Superior temporal gyrus (tissue), 1 donor: ENCODE results near the gene SPATA13.

Experiments used
- DNase-seq: peaks from one replicate; pipeline ENCODE4 v3.0.0-alpha.2; 2016; ENCODE audit errors: extremely low spot score

Gene SPATA13

DNA sequence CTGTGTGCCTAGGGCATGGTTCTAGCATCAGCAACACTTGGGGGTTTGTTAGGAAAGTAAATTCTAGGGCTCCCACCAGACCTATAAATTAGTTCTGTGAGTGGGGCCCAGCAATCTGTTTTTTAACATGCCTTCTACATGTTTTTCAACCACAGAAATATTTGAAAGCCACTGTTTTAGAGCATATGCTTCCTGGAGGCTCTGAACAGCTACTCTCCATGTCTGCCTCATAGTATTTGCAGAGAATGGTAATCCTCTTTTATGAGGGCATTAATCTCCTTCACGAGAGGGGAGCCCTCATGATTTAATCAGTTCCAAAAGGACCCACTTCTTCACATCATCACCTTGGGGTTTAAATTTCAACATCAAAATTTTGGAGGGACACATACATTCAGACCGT is 6.0 kb downstream of the SPATA13 start:
- no peak for DNase-seq

DNA sequence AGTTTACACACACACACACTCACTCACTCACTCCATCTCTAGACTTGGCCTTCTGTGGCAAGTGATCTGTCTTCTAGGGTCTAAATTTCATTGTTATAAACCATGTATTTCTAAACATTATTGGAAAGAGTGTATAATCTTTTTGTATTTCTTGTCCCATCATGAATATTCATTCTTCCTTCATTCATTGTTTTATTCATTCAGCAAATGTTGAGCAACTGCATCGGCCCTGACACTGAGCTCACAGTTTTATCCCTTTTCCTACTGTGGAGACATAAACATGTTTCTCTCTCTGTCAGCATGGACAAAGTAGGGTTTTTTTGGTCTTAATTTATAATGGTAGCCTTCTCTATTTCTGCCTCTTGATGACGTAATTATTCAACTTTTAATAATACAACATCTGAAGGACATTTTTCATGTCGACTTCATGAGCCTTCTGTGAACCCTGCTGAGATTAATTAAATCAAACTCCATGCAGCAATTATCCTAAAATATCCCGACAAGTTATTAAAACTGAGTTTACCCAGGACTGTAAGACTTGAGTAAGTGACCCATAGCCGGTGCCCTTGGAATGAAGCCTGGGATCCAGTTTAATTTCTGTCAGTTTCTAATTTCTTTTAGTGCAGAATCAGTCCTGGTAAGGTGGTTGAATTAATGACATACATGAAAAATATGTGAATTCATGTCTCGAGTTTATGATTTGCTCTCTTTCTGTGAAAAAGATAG is 7.3 kb downstream of the SPATA13 start:
- peak; percentile 65 for DNase-seq

GRCh38 chr13:24168392-24168750 is 7.9 kb downstream of the SPATA13 start:
- peak; percentile 45 for DNase-seq

GRCh38 chr13:24168979-24169378 is 8.5 kb downstream of the SPATA13 start:
- DNase-seq: no peak

DNA sequence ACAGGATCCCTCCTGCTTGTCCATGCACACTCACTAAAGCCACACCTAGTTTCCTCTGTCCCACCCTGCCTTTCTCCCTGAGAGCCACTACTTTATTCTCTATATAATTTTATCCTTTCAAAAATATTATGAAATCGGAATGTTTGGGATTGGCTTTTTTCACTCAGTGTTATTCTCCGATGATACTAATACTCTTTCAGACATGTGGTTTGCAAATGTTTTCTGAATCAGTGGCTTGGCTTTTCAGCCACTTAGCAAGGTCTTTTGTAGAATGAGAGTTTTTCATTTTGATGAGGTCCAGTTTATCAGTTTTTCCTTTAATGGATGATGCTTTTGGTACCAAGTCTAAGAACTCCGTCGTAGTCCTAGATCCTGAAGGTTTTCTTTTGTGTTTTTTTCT is 11.6 kb downstream of the SPATA13 start:
- DNase-seq: no peak

GRCh38 chr13:24173795-24174194 is 13.3 kb downstream of the SPATA13 start:
- DNase-seq: no peak

GRCh38 chr13:24175847-24176246 is 15.3 kb downstream of the SPATA13 start:
- no peak for DNase-seq

DNA sequence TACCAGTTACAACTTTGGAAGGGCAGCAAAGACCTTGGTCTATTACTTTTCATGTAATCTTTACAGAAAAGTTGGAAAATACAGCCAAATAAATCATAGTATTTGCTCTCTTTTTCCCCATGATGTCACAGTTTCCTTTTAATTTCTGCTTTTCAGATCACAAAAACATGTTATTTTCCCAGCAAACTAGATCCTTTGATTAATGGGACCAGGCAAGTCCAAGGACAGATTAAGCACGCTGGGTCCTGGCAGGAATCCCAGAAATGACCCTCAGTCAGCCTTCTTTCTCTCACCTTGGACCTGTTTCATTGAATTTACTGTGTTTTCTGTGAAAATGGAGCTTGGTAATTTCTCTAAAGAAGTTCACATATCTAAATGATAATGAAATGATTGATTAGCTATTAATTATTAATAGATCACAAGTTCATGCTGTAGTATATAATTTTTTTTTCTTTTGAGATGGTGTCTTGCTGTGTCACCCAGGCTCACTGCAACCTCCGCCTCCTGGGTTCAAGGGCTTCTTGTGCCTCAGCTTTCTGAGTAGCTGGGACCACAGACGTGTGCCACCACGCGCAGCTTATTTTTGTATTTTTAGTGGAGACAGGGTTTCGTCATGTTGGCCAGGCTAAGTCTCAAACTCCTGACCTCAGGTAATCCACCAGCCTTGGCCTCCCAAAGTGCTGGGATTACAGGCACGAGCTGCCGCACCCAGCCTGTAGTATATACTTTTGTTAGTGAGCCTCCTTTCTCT is 16.0 kb downstream of the SPATA13 start:
- DNase-seq: no peak

DNA sequence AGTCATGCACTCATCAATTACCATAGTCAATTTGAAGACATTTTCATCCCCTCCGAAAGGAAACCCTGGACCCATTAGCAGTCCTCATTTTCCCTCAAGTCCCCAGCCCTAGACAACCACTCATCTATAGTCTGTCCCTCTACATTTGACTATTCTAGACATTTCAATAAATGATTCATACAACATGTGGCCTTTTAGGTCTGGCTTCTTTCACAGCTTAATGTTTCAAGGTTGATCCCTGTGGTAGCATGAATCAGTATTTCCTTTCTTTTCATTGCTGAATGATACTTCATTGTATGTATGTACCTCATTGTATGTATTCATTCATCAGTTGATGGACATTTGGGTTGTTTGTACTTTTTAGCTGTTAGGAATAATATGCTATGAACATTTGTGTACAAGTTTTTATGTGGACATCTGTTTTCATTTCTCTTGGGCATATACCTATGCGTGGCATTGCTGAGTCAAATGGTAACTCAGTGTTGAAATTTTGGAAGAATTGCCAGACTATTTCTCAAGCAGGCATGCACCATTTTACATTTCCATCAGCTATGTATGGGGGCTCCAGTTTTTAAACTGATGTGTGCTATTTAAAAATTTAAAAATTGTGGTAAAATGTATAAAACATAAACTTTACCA is 18.4 kb downstream of the SPATA13 start:
- no peak for DNase-seq

GRCh38 chr13:24179486-24179850 is 18.9 kb downstream of the SPATA13 start:
- DNase-seq: no peak

DNA sequence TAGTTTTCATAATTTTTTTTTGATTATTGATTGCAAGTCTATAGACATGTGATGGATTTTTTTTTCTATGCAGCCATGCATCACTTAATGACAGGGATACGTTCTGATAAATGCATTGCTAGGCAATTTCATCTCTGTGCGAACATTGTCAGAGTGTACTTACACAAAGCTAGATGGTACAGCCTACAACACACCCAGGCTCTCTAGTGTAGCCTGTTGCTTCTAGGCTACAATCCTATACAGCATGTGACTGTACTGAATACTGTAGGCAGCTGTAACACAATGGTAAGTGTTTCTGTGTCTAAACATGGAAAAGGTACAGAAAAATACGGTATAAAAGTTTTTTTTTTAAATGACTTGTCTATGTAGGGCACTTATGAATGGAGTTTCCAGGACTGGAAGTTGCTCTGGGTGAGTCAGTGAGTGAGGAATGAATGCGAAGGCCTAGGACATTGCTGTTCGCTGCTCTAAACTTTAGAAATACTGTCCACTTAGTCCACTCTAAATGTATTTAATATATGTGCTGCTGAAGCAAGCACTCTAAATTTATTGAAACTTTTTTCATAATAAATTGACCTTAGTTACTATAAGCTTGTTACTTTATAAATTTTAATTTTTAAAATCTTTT is 20.3 kb downstream of the SPATA13 start:
- no peak for DNase-seq

GRCh38 chr13:24181991-24182702 is 21.6 kb downstream of the SPATA13 start:
- DNase-seq: no peak

DNA sequence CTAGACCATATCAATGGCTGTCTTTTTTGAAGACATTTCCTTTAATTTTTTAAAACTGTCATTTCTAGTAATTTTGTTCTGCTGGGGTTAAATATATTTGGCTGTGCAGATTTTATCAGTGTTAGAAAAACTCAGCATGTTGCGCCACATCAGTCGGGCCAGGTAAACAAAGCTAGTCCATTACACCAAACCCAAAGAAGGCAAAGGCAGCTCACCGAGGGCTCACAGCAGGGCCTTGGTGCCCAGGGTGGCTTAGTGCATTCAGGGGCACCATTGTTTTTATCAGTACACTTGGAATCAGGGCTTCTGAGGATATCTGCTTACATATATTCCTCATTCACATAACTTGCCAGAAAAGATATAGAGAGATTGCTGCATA is 22.2 kb downstream of the SPATA13 start:
- DNase-seq: no peak

DNA sequence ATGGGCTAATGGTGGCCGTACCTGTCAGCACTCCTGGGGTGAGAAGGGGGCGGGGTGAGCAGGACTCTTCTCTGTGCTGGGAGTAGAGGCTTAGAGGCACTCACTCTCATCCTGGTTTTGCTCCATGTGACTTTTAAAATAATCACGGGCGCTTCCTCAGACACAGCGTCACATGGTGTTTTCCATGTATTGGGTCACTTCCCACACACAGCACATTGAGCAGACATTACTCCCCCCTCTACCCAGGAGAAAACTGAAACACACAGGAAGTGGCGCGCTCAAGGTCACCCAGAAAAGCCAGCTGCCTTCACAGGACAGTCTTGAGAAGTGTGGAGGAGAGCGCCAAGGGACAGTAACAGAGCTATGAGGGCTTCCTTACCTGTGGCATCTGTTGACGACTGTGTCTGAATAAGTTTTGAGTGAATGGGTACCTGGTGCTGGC is 23.2 kb downstream of the SPATA13 start:
- DNase-seq: no peak

DNA sequence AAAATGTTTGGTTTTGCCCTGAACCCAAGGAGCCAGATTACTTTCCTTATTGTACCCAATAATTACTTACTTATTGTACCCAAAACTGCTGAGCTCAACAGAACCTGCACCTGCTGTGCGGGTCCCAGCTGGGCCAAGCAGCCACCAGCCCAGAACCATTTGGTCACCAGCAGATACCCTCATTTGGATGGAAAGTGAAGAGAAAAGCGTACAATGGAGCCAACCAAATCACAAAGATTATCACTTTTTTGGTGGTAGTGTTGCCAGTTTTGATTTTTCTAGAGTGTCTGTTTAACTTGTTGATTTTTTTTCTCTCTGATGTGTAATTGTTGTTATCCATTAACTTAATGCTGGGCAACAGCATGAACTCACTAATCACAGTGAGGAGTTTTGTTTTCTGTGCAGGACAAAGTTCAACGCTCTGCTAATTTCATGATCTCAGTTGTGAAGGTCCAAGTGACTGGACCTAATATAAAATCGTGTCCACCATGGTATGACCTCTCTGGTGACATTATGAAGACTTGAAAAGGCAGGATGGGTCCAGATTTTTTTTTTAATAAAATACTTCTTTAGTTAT is 23.8 kb downstream of the SPATA13 start:
- no peak for DNase-seq

DNA sequence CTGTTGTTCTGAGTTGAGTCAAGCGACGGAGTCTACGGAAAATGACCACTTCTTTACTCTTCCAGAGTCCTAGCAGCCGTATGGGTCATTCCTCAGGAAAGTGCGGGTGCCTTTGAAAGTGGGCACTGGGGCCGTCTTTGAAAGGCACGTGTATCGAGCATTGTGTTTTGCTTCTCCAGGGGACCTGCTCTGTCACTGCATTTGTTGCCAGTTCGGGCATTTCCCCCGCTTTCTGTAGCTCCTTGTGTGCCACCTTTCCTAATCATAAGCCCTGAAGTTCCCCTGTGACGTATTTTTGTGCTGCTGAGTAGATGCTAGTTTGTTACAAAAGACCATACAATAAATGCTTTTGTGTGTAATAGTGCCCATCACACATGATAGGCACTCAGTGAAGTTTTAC is 24.4 kb downstream of the SPATA13 start:
- no peak for DNase-seq

DNA sequence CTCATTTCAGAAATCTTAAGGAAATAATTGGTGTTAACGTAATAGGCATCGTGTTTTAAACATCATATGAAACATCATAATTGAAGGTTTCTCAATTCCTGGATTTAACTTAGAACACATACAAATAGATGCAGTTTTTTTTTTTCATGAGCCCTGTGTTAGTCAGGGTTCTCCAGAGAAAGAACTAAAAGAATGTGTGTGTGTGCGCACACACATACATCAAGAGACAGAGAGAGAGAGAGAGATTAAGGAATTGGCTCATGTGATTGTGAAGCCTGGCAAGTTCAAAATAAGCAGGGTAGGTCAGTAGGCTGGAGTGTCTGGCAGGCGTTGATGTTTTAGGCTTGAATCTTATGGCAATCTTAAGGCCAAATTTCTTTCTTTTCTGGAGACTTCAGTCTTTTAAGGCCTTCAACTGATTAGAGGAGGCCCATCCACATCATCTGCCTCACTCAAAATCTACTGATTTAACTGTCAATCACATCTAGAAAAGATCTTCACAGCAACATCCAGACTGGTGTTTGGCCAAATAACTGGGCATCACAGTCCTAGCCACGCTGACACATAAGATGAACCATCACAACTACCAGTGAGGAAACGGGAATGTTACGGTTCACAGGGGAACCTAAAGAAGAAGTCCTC is 25.2 kb downstream of the SPATA13 start:
- DNase-seq: no peak

DNA sequence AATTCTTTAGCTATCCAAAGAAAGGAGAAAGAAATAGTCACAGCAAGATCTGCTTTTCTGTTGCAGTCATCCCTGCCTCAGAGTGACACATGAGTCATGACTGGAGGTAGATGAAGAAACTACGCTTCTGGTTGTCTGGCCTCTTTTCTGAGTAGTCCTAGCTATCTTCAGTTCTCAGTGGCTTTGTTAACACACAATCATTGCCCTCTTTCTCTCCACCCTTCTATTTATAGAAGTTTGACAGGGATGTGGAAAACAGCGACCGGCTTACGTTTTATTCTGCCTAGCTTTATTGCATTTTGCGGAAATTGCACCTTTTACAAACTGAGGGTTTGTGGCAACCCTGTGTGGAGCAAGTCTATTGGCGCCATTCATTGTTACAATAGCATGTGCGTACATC is 26.7 kb downstream of the SPATA13 start:
- no peak for DNase-seq

DNA sequence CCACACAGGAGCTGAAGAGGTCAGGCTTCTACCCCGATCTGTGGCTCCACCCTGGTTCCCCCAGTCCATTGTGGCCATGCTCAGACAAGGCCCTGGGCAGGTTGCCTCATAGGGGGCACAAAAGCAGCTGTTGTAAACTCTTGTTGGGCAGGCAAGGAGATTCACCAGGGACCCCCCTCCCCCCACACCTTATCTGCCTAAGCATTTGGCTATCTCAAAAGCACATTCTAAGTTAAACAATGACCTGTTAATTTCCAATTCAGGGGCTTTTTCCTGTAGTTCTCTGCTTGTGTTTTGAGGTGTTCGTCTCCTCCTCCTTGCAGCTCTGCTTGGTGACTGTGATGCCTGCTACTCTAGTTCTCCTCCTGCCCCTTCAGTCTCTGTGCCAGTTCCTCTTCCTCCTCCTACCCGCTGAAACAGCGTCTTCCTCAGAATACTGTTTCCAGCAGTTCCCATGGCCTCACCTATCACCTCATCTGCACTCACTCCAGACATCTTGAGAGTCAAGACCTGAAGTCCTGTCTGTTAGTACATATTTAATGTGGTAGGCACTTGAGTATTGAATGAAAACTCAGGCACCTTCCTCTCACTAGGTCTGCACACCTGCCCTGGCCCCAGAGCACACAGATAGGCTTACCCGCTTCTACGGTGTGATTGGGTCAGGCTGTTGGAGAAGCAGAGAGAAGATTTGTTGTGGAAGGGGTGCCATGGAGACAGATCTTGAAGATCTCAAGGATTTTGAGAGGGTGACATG is 31.7 kb downstream of the SPATA13 start:
- DNase-seq: no peak

DNA sequence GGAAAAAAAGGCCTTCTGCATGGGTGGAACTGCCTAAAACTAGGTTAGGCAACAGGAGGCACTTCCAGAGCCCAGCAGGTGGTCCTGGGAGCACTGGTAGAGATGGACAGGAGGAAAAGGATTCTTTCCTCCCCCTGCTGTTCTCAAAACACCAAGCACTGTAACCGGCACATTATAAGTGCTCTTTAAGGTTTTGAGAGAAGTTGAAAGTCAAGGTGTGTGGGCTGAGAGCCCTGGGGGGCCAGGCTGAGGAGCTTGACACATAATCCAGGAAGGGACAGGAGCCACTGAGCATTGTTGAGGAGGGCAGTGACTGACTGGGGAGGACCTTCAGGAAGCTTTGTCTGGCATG is 32.3 kb downstream of the SPATA13 start:
- no peak for DNase-seq
